A673 (cell line): ENCODE results near the gene STX18.

Source experiments
- CTCF ChIP-seq: fragments of 300-800, 200-600 bp; sonication (generic); conservative IDR thresholded peaks from 2 replicates; pipeline ENCODE4 v1.5.1; 2017; ENCODE audit warnings: low read depth, mild to moderate bottlenecking, antibody characterized with exemption, low read length, moderate library complexity, mixed read lengths
- EZH2 ChIP-seq: fragments of 200-600 bp; sonication (generic); IDR thresholded peaks from 2 replicates; pipeline ENCODE4 v1.6.1; 2017; ENCODE audit warnings: borderline replicate concordance, low read depth, mild to moderate bottlenecking, mixed read lengths, antibody characterized with exemption, low read length; ENCODE audit not compliant: poor library complexity, severe bottlenecking

DNA sequence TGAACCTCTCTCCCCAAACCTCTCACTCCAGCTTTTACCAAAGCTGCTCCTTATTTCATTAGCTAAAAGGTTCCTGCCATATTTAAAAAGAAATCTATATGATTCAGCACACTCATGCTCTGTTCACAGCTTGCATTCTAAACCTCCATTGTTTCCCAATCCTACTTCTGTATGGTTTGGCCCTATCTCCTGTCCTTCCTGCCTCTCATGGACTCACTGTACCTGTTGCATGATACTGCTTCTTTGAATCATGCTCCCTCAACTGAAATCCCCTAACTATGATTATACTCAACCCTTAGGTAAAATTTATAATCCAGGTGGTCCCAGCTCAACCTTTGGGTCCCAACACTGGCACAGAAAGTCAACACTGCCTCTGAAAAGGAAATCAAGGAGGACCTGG, 6.3 kb downstream of the STX18 start:
- TF ChIP-seq CTCF (no peak), EZH2 (no peak)
